C4-2B (cell line): ENCODE results near the gene TRIM56.

Experiments used
- ZFX ChIP-seq: fragments of 450-650 bp; IDR thresholded peaks from 2 replicates; pipeline ENCODE4 v1.6.1; 2017
- TF ChIP-seq, protein P1 (sequence below): fragments of 450-650 bp; conservative IDR thresholded peaks from 2 replicates; pipeline ENCODE4 v1.5.1; 2017; ENCODE audit warnings: mild to moderate bottlenecking

DNA sequence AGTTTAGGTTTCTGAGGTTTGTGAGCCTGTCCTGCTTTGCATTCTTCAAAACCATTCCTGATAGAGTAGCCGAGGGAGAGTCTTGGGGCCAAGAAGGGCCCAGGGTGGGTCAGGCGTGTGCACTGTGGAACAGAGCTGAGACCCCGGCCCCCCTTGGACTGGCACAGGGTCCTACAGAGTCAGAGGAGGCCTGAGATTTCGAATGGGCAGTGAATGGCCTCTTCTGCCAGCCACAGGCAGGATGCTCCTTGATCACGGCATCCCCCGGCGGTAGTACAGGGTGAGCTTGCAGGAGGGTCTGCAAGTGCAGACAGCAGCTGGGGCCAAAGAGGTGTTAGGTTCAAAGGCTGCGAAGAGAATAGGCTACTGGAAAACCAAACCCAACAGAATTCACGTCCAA, 4.6 kb downstream of the TRIM56 start:
- TF ChIP-seq, protein P1, sequence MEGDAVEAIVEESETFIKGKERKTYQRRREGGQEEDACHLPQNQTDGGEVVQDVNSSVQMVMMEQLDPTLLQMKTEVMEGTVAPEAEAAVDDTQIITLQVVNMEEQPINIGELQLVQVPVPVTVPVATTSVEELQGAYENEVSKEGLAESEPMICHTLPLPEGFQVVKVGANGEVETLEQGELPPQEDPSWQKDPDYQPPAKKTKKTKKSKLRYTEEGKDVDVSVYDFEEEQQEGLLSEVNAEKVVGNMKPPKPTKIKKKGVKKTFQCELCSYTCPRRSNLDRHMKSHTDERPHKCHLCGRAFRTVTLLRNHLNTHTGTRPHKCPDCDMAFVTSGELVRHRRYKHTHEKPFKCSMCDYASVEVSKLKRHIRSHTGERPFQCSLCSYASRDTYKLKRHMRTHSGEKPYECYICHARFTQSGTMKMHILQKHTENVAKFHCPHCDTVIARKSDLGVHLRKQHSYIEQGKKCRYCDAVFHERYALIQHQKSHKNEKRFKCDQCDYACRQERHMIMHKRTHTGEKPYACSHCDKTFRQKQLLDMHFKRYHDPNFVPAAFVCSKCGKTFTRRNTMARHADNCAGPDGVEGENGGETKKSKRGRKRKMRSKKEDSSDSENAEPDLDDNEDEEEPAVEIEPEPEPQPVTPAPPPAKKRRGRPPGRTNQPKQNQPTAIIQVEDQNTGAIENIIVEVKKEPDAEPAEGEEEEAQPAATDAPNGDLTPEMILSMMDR = no peak
- no peak for TF ChIP-seq ZFX
